Mesenchymal stem cell (in vitro differentiated cells and primary cell): ENCODE results near the gene SRP19.

Experiments used
- DNase-seq: peaks from one replicate; pipeline ENCODE4 v3.0.0-alpha.2; 2013
- H2AFZ ChIP-seq: one replicate; pipeline ENCODE4 v1.6.1; 2013; ENCODE audit warnings: low read depth, mild to moderate bottlenecking, control low read depth, inconsistent platforms, low read length, moderate library complexity
- H2AK5ac ChIP-seq: 2 replicates; pipeline ENCODE4 v1.6.1; 2013; ENCODE audit warnings: low read length, moderate library complexity, mild to moderate bottlenecking, inconsistent platforms; ENCODE audit not compliant: severe bottlenecking
- H2BK120ac ChIP-seq: one replicate; pipeline ENCODE4 v1.6.1; 2013; ENCODE audit warnings: low read depth, mild to moderate bottlenecking, inconsistent platforms, low read length, moderate library complexity
- H2BK12ac ChIP-seq, 2 experiments: one replicate each; pipeline ENCODE4 v1.6.1; 2013; ENCODE audit warnings: inconsistent platforms in 2 of 2, low read length in 2 of 2, mild to moderate bottlenecking in 2 of 2, moderate library complexity in 2 of 2, control low read depth in 1 of 2
- H2BK15ac ChIP-seq: one replicate; pipeline ENCODE4 v1.6.1; 2013; ENCODE audit warnings: mild to moderate bottlenecking, low read depth, inconsistent platforms; ENCODE audit not compliant: poor library complexity, severe bottlenecking
- H2BK5ac ChIP-seq: 2 replicates; pipeline ENCODE4 v1.6.1; 2013; ENCODE audit warnings: low read depth, mild to moderate bottlenecking, low read length, control low read depth, inconsistent platforms; ENCODE audit not compliant: poor library complexity, severe bottlenecking
- H3K14ac ChIP-seq, 2 experiments: one replicate each; pipeline ENCODE4 v1.6.1; 2013; ENCODE audit warnings: inconsistent platforms in 2 of 2, low read length in 2 of 2, control low read depth in 1 of 2, mild to moderate bottlenecking in 1 of 2, moderate library complexity in 1 of 2
- H3K18ac ChIP-seq, 2 experiments: one replicate each; pipeline ENCODE4 v1.6.1; 2013; ENCODE audit warnings: inconsistent platforms in 2 of 2, low read length in 2 of 2, control low read depth in 1 of 2, low read depth in 1 of 2, mild to moderate bottlenecking in 1 of 2
- H3K23ac ChIP-seq, 2 experiments: one replicate each; pipeline ENCODE4 v1.6.1; 2013; ENCODE audit warnings: inconsistent platforms in 2 of 2, low read length in 2 of 2, mild to moderate bottlenecking in 2 of 2, moderate library complexity in 2 of 2, control low read depth in 1 of 2
- H3K27ac ChIP-seq: 2 replicates; pipeline ENCODE4 v1.5.1; 2013; ENCODE audit warnings: mild to moderate bottlenecking, moderate library complexity, low read length, control low read depth, inconsistent platforms; ENCODE audit not compliant: poor library complexity, severe bottlenecking
- H3K27me3 ChIP-seq, 2 experiments: 2 replicates each; pipeline versions ENCODE4 v1.6.1 to v1.7.0; 2013; ENCODE audit warnings: low read length in 2 of 2, mild to moderate bottlenecking in 2 of 2, moderate library complexity in 2 of 2, control low read depth in 1 of 2, inconsistent platforms in 1 of 2; ENCODE audit not compliant: control insufficient read depth in 1 of 2, insufficient read depth in 1 of 2
- H3K36me3 ChIP-seq, 2 experiments: 2 replicates each; pipeline versions ENCODE4 v1.6.1 to v1.7.0; 2013; ENCODE audit warnings: low read length in 2 of 2, control low read depth in 1 of 2, inconsistent platforms in 1 of 2, low read depth in 1 of 2, mild to moderate bottlenecking in 1 of 2; ENCODE audit not compliant: insufficient read depth in 2 of 2, control insufficient read depth in 1 of 2
- H3K4ac ChIP-seq, 2 experiments: one replicate each; pipeline ENCODE4 v1.6.1; 2013; ENCODE audit warnings: inconsistent platforms in 2 of 2, low read length in 2 of 2, mild to moderate bottlenecking in 2 of 2, moderate library complexity in 2 of 2, control low read depth in 1 of 2, low read depth in 1 of 2
- H3K4me1 ChIP-seq: 2 replicates; pipeline ENCODE4 v1.6.1; 2013; ENCODE audit warnings: low read depth, low read length, control low read depth; ENCODE audit not compliant: control insufficient read depth, insufficient read depth
- H3K4me2 ChIP-seq: 2 replicates; pipeline ENCODE4 v1.6.1; 2013; ENCODE audit warnings: low read length, mild to moderate bottlenecking, inconsistent platforms; ENCODE audit not compliant: poor library complexity, severe bottlenecking
- H3K4me3 ChIP-seq, 2 experiments: 2 replicates each; pipeline versions ENCODE4 v1.5.1 to v1.7.0; 2013; ENCODE audit warnings: low read length in 2 of 2, mild to moderate bottlenecking in 2 of 2, control low read depth in 1 of 2, low read depth in 1 of 2; ENCODE audit not compliant: insufficient read depth in 1 of 2
- H3K79me1 ChIP-seq: replicated peaks from 2 replicates; pipeline ENCODE4 v1.6.1; 2013; ENCODE audit warnings: mild to moderate bottlenecking, control low read depth, low read length, inconsistent platforms; ENCODE audit not compliant: poor library complexity, severe bottlenecking
- H3K9ac ChIP-seq: 2 replicates; pipeline ENCODE4 v1.7.0; 2013; ENCODE audit warnings: mild to moderate bottlenecking, low read length, moderate library complexity
- H3K9me3 ChIP-seq: 2 replicates; pipeline ENCODE4 v1.7.0; 2013; ENCODE audit warnings: mild to moderate bottlenecking, low read length; ENCODE audit not compliant: control insufficient read depth
- H4K8ac ChIP-seq: one replicate; pipeline ENCODE4 v1.6.1; 2013; ENCODE audit warnings: inconsistent platforms, mild to moderate bottlenecking, low read length, moderate library complexity
- H4K91ac ChIP-seq: one replicate; pipeline ENCODE4 v1.6.1; 2013; ENCODE audit warnings: mild to moderate bottlenecking, low read length, inconsistent platforms
- WGBS: methylation state at CpG from one replicate; pipeline ENCODE4 v1.1.7; 2013; ENCODE audit warnings: mixed read lengths; 5-methylcytosine and 5-hydroxymethylcytosine counted together

The SRP19 gene

DNA sequence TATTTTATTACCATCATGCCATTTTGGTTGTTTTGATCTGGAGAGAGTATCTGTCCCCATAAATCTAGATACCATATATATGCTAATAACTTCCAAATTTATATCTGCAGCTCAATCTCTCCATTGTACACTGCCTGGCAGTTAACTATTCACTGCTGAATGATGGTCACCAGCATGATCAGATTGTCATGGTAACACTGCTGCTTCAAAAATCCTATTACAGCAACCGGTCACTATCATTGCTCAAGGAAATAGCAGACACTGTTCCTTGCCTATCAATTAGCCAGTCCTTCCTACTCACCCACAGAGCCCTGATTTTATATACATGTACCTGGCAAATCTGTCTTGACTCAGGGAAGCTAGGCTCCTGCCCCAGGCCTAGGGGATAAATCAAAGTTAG lies 49.4 kb downstream of the SRP19 start:
- H3K4me3 ChIP-seq = no peak overlapping the region
- no peak overlapping the region for H3K27ac ChIP-seq
- H4K91ac ChIP-seq = no peak overlapping the region
- H2BK12ac ChIP-seq = no peak overlapping the region
- no peak overlapping the region for H4K8ac ChIP-seq
- no peak overlapping the region for H2AFZ ChIP-seq
- peaks cover 2% of the 10 kb centered on the region for H3K4me1 ChIP-seq
- H3K79me1 ChIP-seq = peaks cover 13% of the 10 kb centered on the region
- no peak overlapping the region for H3K9ac ChIP-seq
- no peak overlapping the region for H3K4me2 ChIP-seq
- H2AK5ac ChIP-seq = no peak overlapping the region
- H3K27me3 ChIP-seq = no peaks in the 10 kb centered on the region
- H3K18ac ChIP-seq = no peak overlapping the region
- H3K23ac ChIP-seq = no peak overlapping the region
- no peak overlapping the region for H2BK120ac ChIP-seq
- H2BK15ac ChIP-seq = no peak overlapping the region
- no peak for DNase-seq
- H3K9me3 ChIP-seq = no peaks in the 10 kb centered on the region
- H2BK5ac ChIP-seq = no peak overlapping the region
- WGBS = 87% methylated on average over 1 of the region's 1 CpG
- peaks cover 20 to 52% of the 10 kb centered on the region in 2 experiments for H3K36me3 ChIP-seq
- no peak overlapping the region for H3K14ac ChIP-seq
- H3K4ac ChIP-seq = no peak overlapping the region

DNA sequence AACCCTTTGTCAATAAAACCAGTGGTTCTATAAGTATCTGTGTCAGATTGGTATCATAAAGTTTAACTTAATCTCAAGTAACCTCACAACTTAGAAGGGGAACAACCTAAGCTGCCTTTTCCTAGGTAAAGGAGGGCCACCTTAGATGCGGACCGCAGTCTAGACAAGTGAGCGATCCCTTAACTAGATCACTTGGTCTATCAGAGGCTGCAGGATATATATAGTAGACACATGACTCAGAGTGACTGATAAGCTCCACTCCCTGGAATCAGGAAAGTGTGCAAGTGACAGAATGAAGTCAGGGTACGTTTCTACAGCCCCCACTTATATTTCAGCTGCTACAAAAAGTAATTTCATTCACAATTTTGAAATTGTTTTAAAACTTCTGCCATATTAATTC lies 53.5 kb downstream of the SRP19 start:
- Histone ChIP-seq H3K18ac (no peak overlapping the region), H3K23ac (no peak overlapping the region), H4K91ac (no peak overlapping the region), H3K9me3 (no peaks in the 10 kb centered on the region), H3K4me1 (peaks cover 15% of the 10 kb centered on the region), H3K4me3 (no peak overlapping the region), H2BK15ac (no peak overlapping the region), H3K9ac (no peak overlapping the region), H3K4ac (no peak overlapping the region), H3K14ac (no peak overlapping the region), H3K4me2 (no peak overlapping the region), H3K27ac (no peak overlapping the region), H4K8ac (no peak overlapping the region), H2AK5ac (no peak overlapping the region), H3K27me3 (no peaks in the 10 kb centered on the region), H2BK5ac (no peak overlapping the region), H3K36me3 (peaks cover 28 to 65% of the 10 kb centered on the region in 2 experiments), H2BK120ac (no peak overlapping the region), H2AFZ (no peak overlapping the region), H2BK12ac (no peak overlapping the region), H3K79me1 (peaks cover 19% of the 10 kb centered on the region)
- WGBS = 69% methylated on average over 2 of the region's 4 CpGs
- peak; percentile 49 for DNase-seq

DNA sequence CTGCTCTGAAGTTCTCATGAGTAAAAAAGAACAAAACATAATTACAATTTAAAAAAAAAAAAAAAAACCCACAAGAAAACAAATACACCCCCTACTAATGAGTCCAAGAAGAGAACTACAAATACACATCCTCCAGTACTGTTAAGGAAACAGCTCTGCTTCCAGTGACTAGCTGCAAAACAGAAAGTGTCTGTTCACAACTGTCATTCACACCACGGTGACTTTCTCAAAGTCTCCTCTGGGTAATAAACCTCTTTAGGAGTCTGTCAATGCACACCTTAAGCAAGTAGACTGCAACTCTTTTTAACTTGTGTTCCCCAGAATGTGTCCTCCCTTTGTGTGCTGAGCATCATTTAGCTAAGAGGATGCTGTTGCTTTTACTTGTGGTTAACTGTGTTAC lies 54.7 kb downstream of the SRP19 start:
- H4K8ac ChIP-seq = no peak overlapping the region
- H3K18ac ChIP-seq = no peak overlapping the region
- H3K4ac ChIP-seq = no peak overlapping the region
- H3K23ac ChIP-seq = no peak overlapping the region
- H3K4me2 ChIP-seq = no peak overlapping the region
- no peaks in the 10 kb centered on the region for H3K9me3 ChIP-seq
- peaks cover 15% of the 10 kb centered on the region for H3K4me1 ChIP-seq
- no peak overlapping the region for H2BK15ac ChIP-seq
- H2AFZ ChIP-seq = no peak overlapping the region
- H2BK120ac ChIP-seq = no peak overlapping the region
- H3K36me3 ChIP-seq = peaks cover 21 to 60% of the 10 kb centered on the region in 2 experiments
- peaks cover 15% of the 10 kb centered on the region for H3K79me1 ChIP-seq
- WGBS = 89% methylated on average over 1 of the region's 1 CpG
- H2BK12ac ChIP-seq = no peak overlapping the region
- H3K4me3 ChIP-seq = peak overlapping the region in 1 of 2 experiments; percentile 21
- H4K91ac ChIP-seq = no peak overlapping the region
- peak overlapping the region; percentile 21 for H3K9ac ChIP-seq
- H3K27me3 ChIP-seq = no peaks in the 10 kb centered on the region
- no peak overlapping the region for H3K14ac ChIP-seq
- H2AK5ac ChIP-seq = no peak overlapping the region
- DNase-seq = no peak
- no peak overlapping the region for H3K27ac ChIP-seq
- H2BK5ac ChIP-seq = no peak overlapping the region

DNA sequence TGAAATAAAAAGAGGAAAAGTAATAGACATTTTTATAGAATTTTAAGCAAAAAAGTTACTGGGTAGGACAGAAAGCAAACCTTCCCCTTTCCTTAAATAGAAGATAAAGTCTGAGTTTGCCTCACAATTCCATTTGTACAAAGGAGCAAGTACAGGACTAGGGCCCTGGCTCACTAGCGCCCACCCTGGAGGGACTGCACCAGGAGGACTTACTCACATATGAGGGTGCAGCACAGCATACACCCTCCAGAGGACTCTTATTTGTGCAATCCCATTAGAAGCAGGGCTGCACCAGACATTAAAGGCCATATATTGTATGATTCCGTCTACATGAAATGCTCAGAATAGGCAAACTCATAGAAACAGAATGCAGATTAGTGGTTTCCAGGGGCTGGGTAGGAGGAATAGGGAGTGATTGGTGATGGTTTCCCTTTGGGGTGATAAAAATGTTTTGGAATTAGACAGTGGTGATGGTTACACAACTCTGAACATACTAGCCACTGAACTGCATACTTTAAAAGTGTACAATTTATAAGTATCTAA lies 56.4 kb downstream of the SRP19 start:
- H3K27me3 ChIP-seq = no peaks in the 10 kb centered on the region
- peaks cover 18% of the 10 kb centered on the region for H3K4me1 ChIP-seq
- H3K9ac ChIP-seq = no peak overlapping the region
- no peak overlapping the region for H2BK12ac ChIP-seq
- H2BK5ac ChIP-seq = no peak overlapping the region
- no peak overlapping the region for H4K91ac ChIP-seq
- no peaks in the 10 kb centered on the region for H3K9me3 ChIP-seq
- no peak overlapping the region for H2AFZ ChIP-seq
- 100% methylated on average over 2 of the region's 2 CpGs for WGBS
- no peak overlapping the region for H3K23ac ChIP-seq
- H3K4me2 ChIP-seq = no peak overlapping the region
- no peak overlapping the region for H2AK5ac ChIP-seq
- peaks cover 16% of the 10 kb centered on the region for H3K79me1 ChIP-seq
- no peak overlapping the region for H4K8ac ChIP-seq
- peaks cover 21 to 50% of the 10 kb centered on the region in 2 experiments for H3K36me3 ChIP-seq
- no peak overlapping the region for H2BK120ac ChIP-seq
- H3K4me3 ChIP-seq = no peak overlapping the region
- no peak overlapping the region for H2BK15ac ChIP-seq
- H3K18ac ChIP-seq = no peak overlapping the region
- H3K14ac ChIP-seq = no peak overlapping the region
- no peak overlapping the region for H3K27ac ChIP-seq
- DNase-seq = no peak
- no peak overlapping the region for H3K4ac ChIP-seq
